HG02870 (cell line): Measurements from ENCODE around the gene APOBEC3H.
A peak's percentile ranks its signal among the peaks of the same experiment; 100 is the strongest.

Experiments
- ATAC-seq: cut with Tn5 transposase; IDR thresholded peaks from one replicate; pipeline ENCODE4 v1.9.1; 2021; ENCODE audit warnings: mild to moderate bottlenecking, moderate library complexity; ENCODE audit not compliant: unreplicated experiment

The APOBEC3H gene

GRCh38 chr22:39152511-39153219, 55.6 kb downstream of the APOBEC3H start, which contains the start of gene CBX7:
Gene CBX7, minus strand, starts transcription at chr22:39152680. Its CDS starts 236 bp downstream, at chr22:39152444.
- peak; percentile 76 for ATAC-seq

DNA sequence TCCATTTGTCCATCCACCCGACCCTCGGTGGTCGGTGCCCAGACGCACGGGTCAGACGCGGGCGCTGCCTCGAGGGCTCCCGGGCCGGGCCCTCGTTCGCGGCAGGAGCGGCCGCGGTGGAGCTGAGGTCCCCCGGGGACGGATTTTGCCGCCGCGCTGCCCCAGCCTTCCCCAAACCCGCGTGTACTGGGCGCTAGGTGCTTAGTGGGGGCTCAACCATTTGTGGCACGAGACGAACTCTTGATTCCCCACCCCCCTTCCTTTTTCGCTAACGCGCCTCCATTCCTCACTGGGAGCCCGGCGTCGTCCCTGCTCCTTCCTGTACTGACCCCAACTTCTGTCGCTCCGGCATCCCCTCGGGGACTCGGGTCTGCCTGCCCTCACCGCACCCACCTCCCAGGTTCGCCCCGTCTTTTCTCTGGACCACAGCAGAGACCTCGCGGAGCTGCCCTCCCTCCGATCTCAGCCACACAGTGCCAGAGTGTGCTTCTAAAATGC, 56.2 kb downstream of the APOBEC3H start:
- no peak for ATAC-seq
